ENCODE measurements around the gene PIK3C2G.

The PIK3C2G gene

DNA sequence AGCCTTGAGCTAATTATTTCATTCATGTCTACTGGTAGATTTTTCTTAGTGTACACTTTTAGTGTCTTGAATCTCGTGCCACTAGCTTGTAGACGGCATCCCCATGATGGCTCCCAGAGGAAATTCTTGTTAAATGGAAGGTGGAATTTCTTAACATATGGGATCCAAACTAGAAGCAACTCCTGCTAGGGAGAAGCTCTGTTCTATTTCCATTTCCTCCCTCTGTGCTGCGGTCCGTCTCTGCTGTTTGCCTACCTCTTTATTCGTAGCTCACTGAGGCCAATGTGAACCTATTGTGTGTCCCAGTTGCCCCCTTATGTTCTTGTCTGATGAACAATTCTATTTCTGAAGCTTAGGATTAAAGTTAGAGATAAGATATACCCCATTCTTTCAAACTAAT lies 588 bp downstream of the PIK3C2G start:
- Mint-ChIP-seq H3K27me3 (no peaks in the 10 kb centered on the region), H3K36me3 (no peaks in the 10 kb centered on the region), H3K4me3 (no peak overlapping the region), H3K4me1 (no peaks in the 10 kb centered on the region), H3K9me3 (peaks cover 1% of the 10 kb centered on the region), H3K27ac (no peak overlapping the region)
- DNase-seq = no peak
- CTCF ChIA-PET = interaction anchor here (0.8 to 1.6 kb wide), 4 partner anchors 9 to 31 kb away, joined by 3 to 6 read pairs (median 3); no protein-coding TSS in a partner anchor

DNA sequence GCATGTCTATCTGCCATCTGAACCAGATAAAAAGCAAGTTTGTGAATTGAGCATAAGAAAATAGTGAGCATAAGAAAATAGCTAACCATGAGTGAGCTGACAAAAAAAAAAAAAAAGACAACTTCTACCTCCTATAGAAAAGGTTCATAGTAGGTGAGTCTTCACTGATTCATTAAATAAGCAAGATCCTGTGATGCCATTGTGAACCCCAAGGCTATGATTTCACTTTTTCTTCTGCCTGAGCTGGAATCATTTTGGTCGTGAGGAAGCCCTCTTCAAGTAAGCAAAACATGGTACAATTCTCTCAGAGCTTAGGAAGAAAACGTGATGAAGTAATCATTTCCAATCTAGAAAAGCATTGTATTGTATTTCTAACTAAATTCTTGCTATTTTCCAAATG lies 1.2 kb downstream of the PIK3C2G start:
- no peak for DNase-seq
- CTCF ChIA-PET = interaction anchor here (1.1 to 1.6 kb wide), 2 partner anchors 9 to 11 kb away, joined by 3 read pairs; no protein-coding TSS in a partner anchor
- Mint-ChIP-seq H3K4me3 (no peak overlapping the region), H3K9me3 (peaks cover 1% of the 10 kb centered on the region), H3K27ac (no peak overlapping the region), H3K36me3 (no peaks in the 10 kb centered on the region), H3K4me1 (no peaks in the 10 kb centered on the region), H3K27me3 (no peaks in the 10 kb centered on the region)

DNA sequence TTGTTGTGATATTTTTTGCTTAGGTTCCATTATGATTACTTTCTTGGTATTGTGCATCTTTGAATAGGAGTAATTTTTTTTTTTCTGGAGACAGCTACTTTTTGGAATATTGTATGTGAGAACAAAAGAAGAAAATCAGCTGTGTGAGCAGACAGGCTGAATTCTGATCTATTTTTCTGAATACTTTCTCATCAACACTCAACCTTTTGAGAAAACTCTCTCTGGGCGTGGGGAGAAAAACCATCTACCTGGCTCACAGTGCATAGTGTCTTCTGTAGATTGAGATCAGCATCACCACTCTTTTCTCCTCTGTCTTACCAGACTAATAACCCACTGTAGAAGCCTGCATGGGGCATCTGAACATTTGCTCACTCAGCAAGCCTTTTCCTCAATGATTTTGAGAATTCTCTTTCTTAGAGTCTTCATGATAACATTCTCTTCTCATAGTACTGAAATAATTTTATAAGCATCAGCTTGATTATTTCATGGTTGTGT lies 3.3 kb downstream of the PIK3C2G start:
- no peak overlapping the region for H3K27ac Mint-ChIP-seq
- no peak overlapping the region for H3K4me3 Mint-ChIP-seq
- H3K27me3 Mint-ChIP-seq = no peaks in the 10 kb centered on the region
- no peaks in the 10 kb centered on the region for H3K36me3 Mint-ChIP-seq
- no peak for DNase-seq
- H3K9me3 Mint-ChIP-seq = peaks cover 1% of the 10 kb centered on the region
- CTCF ChIA-PET = interaction anchor here (0.7 kb wide), 1 partner anchor 774 kb away, joined by 3 read pairs; no protein-coding TSS in a partner anchor
- H3K4me1 Mint-ChIP-seq = no peaks in the 10 kb centered on the region

DNA sequence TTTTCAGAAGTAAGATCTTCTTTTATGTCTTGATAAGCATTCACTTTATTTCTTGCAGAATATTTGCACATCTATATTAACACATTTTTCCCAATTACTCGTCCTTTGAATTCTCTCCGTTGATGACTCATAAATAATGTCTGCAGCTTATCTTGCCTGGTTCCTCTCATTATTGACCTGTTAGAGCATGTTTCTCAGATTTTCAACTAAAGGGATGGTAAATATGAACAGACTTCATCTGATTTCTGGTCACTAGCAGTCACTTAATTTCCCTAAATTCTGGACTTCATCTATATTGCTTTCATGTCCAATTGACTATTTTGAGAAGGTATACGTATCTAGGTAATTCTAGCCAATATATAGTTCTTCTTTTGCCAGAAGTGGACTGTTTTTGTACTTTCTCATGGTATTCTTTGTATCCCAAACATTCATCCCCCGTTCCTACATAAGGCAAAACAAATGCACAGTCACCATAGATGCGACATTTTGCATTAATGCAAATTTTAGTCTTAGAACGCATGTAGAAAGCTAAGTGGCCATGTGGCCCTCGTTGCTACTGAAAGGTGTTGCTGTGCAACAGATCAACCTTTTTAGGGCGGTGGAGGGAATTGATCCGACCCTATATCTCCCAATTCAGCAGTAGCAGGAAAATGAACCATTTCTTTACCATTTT lies 6.2 kb downstream of the PIK3C2G start:
- Mint-ChIP-seq H3K9me3 (no peaks in the 10 kb centered on the region), H3K4me1 (no peaks in the 10 kb centered on the region), H3K27ac (no peak overlapping the region), H3K27me3 (no peaks in the 10 kb centered on the region), H3K36me3 (no peaks in the 10 kb centered on the region), H3K4me3 (no peak overlapping the region)
- CTCF ChIA-PET = no interaction called here
- no peak for DNase-seq

DNA sequence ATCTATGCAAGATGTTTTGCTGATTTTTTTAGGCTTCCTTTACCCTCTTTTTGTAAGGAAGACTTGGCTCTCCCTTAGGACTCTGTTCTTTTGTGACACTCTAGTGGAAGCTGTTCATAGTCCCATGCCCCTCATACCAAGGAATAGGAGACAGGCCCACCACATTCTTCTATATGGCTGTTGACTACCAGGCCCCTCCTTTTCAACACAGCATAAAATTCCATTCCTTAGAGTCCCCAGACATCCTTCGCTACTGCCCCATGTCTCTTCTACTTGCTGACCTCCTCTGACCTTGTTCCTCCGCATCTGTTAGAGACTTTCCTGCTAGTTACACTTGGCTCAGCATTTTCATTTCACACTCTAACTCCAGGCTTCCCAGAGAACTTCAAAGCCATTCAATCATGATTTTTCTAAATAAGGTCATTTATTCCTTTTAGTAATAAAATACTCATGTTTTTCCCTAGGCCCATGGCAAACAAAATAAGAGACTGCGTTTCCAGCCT lies 9.7 kb downstream of the PIK3C2G start:
- H3K27ac Mint-ChIP-seq = no peak overlapping the region
- H3K36me3 Mint-ChIP-seq = no peaks in the 10 kb centered on the region
- no peaks in the 10 kb centered on the region for H3K4me1 Mint-ChIP-seq
- CTCF ChIA-PET = no interaction called here
- no peak for DNase-seq
- H3K27me3 Mint-ChIP-seq = no peaks in the 10 kb centered on the region
- peaks cover 4% of the 10 kb centered on the region for H3K9me3 Mint-ChIP-seq
- H3K4me3 Mint-ChIP-seq = no peak overlapping the region

DNA sequence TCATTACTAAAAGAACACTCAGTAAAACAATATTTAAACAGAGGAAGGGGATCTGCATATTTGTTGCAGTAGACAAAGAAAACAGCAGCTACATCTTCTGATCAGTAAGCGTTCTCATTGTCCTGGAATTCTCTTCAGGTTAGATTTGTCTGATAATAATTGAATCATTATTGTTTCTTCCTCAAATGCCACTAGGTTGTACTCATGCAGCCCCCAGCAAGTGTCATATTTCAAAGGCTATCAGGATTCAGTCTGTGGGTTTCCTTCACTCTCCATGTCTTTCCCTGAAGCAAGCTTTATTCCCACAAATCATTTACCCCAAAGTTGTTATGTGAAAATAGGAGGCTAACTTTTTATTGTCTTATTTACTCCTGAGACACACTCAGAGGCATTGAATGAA lies 14.7 kb downstream of the PIK3C2G start:
- Mint-ChIP-seq H3K27me3 (no peaks in the 10 kb centered on the region), H3K27ac (no peak overlapping the region), H3K4me1 (no peaks in the 10 kb centered on the region), H3K4me3 (no peak overlapping the region), H3K9me3 (peaks cover 9% of the 10 kb centered on the region), H3K36me3 (no peaks in the 10 kb centered on the region)
- no peak for DNase-seq
- CTCF ChIA-PET = interaction anchor here (1.1 kb wide), 1 partner anchor 26 kb away, joined by 3 read pairs; no protein-coding TSS in a partner anchor

DNA sequence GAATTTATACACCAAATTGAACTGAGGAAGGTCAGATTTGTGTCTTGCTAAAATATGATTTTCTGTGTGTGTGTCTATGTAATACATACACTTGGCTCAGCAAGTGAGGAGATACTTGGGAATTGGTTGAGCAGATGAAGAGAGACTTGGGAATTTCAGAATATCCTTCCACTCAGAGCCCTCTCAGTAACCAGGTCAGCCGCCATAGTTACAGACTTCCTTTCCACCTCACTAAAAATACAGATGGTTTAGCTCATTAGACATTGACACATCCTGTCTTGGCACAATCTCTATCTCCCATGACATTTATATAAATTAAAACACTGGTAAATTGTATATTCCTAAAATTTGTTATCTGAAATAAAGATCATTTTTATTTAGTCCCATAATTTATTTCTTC lies 15.9 kb downstream of the PIK3C2G start:
- Mint-ChIP-seq H3K27me3 (no peaks in the 10 kb centered on the region), H3K27ac (no peak overlapping the region), H3K9me3 (peaks cover 11% of the 10 kb centered on the region), H3K36me3 (no peaks in the 10 kb centered on the region), H3K4me1 (no peaks in the 10 kb centered on the region), H3K4me3 (no peak overlapping the region)
- CTCF ChIA-PET = no interaction called here
- DNase-seq = no peak

DNA sequence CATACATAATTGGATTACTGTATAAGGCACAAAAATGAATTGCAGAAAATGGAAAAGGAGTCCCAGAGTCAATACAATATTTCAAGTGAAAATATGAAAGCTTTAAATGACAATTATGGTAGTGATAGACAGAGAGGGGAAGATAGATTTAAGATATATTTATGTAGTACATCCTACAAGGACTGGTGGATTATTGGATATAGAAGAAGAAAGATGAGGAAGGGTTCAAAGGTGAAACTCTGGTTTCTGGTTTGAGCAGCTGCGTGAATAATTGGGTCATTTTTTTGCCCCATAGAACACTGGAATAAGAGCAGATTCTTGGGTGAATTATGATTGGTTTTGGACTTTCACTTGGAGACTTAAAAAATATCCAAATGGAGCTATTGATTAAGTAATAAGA lies 19.4 kb downstream of the PIK3C2G start:
- Mint-ChIP-seq H3K27ac (no peak overlapping the region), H3K27me3 (no peaks in the 10 kb centered on the region), H3K36me3 (no peaks in the 10 kb centered on the region), H3K9me3 (peaks cover 6% of the 10 kb centered on the region), H3K4me1 (no peaks in the 10 kb centered on the region), H3K4me3 (no peak overlapping the region)
- CTCF ChIA-PET = no interaction called here
- DNase-seq = no peak

DNA sequence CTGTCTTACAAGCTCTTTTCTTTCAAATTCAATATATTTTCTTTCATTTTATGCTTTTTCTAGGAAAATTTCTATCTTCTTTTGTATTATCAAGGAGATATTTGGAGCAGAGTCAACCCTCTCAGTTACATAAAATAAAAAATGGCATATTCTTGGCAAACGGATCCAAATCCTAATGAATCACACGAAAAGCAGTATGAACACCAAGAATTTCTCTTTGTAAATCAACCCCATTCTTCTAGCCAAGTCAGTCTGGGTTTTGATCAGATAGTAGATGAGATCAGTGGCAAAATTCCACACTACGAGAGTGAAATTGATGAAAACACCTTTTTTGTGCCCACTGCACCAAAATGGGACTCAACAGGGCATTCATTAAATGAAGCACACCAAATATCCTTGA lies 20.6 kb downstream of the PIK3C2G start:
- CTCF ChIA-PET = no interaction called here
- H3K27ac Mint-ChIP-seq = no peak overlapping the region
- peaks cover 6% of the 10 kb centered on the region for H3K9me3 Mint-ChIP-seq

DNA sequence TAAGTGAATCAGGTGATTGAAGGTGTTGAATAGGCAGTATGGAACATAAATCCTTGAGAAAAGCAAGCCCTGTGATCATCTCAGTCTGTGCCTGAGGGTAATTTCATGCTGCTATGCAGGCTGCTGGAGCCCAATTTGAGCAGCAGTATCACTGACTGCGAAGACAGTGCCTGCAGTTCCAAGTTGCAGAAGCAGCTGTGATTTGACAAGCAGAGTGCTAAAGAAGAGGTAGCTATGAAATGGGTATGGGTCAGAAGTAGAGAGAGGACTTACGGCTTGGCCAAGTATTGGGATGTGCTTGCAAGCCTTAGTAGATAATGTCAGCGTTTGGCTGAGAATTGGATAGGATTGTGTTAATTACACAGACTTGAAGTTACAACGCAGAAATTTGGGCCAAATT lies 22.5 kb downstream of the PIK3C2G start:
- CTCF ChIA-PET = no interaction called here
- H3K9me3 Mint-ChIP-seq = peaks cover 8% of the 10 kb centered on the region
- no peak overlapping the region for H3K4me3 Mint-ChIP-seq
- H3K27ac Mint-ChIP-seq = no peak overlapping the region
- H3K36me3 Mint-ChIP-seq = no peaks in the 10 kb centered on the region
- no peak for DNase-seq
- H3K4me1 Mint-ChIP-seq = no peaks in the 10 kb centered on the region
- no peaks in the 10 kb centered on the region for H3K27me3 Mint-ChIP-seq

More for the DNA sequence above, 20.6 kb downstream of the PIK3C2G start:
- no peak overlapping the region for H3K4me3 Mint-ChIP-seq
- H3K36me3 Mint-ChIP-seq = no peaks in the 10 kb centered on the region
- no peak for DNase-seq
- no peaks in the 10 kb centered on the region for H3K27me3 Mint-ChIP-seq
- no peaks in the 10 kb centered on the region for H3K4me1 Mint-ChIP-seq

DNA sequence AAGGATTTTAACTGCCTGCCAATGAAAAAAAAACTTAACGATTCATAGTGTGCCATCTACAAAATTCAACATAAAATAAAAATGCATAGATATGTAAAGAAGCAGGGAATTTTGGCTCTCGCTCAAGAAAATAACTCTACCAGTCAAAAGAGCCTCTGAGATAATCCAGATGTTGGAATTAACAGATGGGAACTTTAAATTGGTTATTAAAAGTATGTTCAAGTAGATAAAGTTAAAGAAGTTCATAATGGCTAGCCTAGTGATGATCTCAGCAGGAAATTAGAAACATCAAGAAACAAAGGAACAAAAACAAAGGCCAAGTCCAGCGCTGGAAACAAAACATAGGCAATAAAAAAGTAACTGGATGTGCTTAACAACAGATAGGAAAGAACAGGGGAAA lies 23.1 kb downstream of the PIK3C2G start:
- no peak for DNase-seq
- no peaks in the 10 kb centered on the region for H3K27me3 Mint-ChIP-seq
- H3K27ac Mint-ChIP-seq = no peak overlapping the region
- no peaks in the 10 kb centered on the region for H3K36me3 Mint-ChIP-seq
- H3K4me1 Mint-ChIP-seq = no peaks in the 10 kb centered on the region
- peaks cover 8% of the 10 kb centered on the region for H3K9me3 Mint-ChIP-seq
- H3K4me3 Mint-ChIP-seq = no peak overlapping the region
- CTCF ChIA-PET = no interaction called here

DNA sequence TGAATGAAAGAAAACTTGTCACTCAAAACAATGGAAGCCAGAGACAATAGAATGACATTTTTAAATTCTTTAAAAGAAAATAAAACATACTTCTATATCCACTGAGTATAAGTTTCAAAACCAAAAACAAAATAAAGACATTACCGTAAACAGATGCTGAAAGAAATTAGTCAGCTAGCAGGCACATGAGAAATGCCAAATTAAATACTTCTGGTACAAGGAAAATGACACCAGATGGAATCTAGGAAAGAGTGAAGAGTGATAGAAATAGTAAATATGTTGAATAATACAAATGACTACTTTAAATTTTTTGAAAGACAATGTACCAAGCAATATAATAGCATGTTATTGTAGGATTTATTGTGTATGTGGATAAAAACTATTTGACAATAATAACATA lies 23.8 kb downstream of the PIK3C2G start:
- DNase-seq = no peak
- Mint-ChIP-seq H3K27ac (no peak overlapping the region), H3K36me3 (no peaks in the 10 kb centered on the region), H3K27me3 (no peaks in the 10 kb centered on the region), H3K4me3 (no peak overlapping the region), H3K9me3 (peaks cover 7% of the 10 kb centered on the region), H3K4me1 (no peaks in the 10 kb centered on the region)
- CTCF ChIA-PET = no interaction called here

DNA sequence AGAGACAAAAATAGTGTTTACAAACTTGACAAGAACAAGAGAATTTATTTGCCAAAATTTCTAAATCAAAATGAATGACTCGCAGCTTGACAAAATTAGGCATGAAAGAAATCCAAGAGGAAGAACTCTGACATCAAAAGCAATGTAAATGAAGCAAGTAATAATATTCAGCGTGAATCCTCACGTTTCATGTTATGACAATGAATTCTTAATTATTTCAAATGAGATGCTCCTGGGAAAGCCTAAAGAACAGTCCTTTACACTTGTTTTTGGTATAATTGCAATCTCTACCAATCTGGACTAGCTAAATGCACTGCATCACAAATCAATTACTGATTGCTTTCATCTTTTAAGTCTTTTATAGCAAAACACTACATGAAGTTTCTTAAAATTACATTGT lies 29.1 kb downstream of the PIK3C2G start:
- Mint-ChIP-seq H3K27ac (no peak overlapping the region), H3K9me3 (peaks cover 4% of the 10 kb centered on the region), H3K4me3 (no peak overlapping the region), H3K36me3 (no peaks in the 10 kb centered on the region), H3K4me1 (no peaks in the 10 kb centered on the region), H3K27me3 (no peaks in the 10 kb centered on the region)
- CTCF ChIA-PET = no interaction called here
- no peak for DNase-seq

DNA sequence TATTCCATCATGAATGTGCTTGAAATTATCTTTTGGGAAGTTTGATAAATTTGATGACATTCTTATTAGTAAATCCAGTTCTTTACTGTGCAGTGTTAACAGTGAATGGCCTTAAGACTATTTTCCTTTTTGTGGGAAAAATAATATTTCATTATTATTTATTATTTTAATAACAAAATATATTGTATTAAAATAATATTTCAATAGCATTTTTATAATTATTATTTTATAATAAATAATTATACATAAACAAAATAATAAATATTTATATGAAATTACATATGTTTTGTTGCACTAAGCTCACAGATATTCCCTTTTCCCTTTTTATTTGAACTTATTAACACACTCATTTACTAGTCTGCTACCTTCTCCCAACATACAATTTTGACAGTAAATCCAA lies 33.6 kb downstream of the PIK3C2G start:
- peaks cover 4% of the 10 kb centered on the region for H3K9me3 Mint-ChIP-seq
- H3K4me1 Mint-ChIP-seq = no peaks in the 10 kb centered on the region
- no peak for DNase-seq
- no peaks in the 10 kb centered on the region for H3K36me3 Mint-ChIP-seq
- CTCF ChIA-PET = interaction anchor here (0.7 kb wide), 1 partner anchor 23 kb away, joined by 3 read pairs; no protein-coding TSS in a partner anchor
- H3K27ac Mint-ChIP-seq = no peak overlapping the region
- H3K4me3 Mint-ChIP-seq = no peak overlapping the region
- no peaks in the 10 kb centered on the region for H3K27me3 Mint-ChIP-seq

DNA sequence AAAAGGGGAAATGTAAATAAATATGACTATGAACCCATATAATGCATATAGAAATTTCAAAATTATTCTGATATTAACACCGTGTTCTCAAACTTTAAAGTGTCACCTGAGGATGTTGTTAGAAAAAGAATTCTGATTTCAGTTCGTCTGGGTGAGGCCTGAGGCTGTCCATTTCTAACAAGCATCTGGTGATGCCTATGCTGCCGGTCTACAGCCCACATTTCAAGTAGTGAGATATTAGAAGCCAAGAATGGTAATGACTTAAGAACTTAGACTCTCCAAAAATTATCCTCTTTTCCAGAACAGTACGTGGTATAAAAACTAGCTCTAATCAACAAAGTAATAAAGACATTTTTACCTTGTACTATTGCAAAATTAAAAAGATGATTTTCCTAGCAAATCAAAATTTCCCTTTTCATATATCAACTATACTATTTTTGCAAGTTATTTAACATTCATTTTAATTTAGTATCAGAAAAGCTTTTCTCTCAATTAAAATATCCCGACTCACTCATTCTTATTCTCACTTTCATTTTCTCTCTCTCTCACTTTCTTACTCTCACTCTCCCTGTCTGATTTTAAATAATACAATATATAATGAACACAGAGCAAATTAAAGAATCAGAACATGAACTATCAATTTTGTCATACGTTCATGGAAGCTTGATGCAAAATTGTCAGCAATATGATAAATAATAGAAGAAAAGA lies 35.0 kb downstream of the PIK3C2G start:
- H3K36me3 Mint-ChIP-seq = no peaks in the 10 kb centered on the region
- no peak overlapping the region for H3K4me3 Mint-ChIP-seq
- no peak for DNase-seq
- H3K27ac Mint-ChIP-seq = no peak overlapping the region
- CTCF ChIA-PET = interaction anchor here (0.8 kb wide), 1 partner anchor 383 kb away, joined by 3 read pairs; no protein-coding TSS in a partner anchor
- peaks cover 2% of the 10 kb centered on the region for H3K9me3 Mint-ChIP-seq
- no peaks in the 10 kb centered on the region for H3K4me1 Mint-ChIP-seq
- no peaks in the 10 kb centered on the region for H3K27me3 Mint-ChIP-seq
